Measurements from ENCODE around the gene IL2RA. TPM values are rescaled to one million over a fixed set of nuclear protein-coding genes. Genes with fewer than 3 reads are reported as not detected.
A peak's percentile ranks its signal among the peaks of the same experiment; 100 is the strongest.

Gene IL2RA
- total and polyA plus RNA-seq, 2 donors (not counting 1 experiment from before 2014, with no cell fraction given), result 7.2 to 56.7 TPM

GRCh38 chr10:6054884-6055283 is 7.3 kb downstream of the IL2RA start:
- Mint-ChIP-seq H3K4me1 (peaks cover 89% of the 10 kb centered on the region), H3K9me3 (ENCODE audit: insufficient read depth) (no peaks in the 10 kb centered on the region), H3K27ac (peak overlapping the region; percentile 75), H3K4me3 (peak overlapping the region; percentile 56), H3K27me3 (no peaks in the 10 kb centered on the region)
- Histone ChIP-seq H3K27ac (ENCODE audit: low read length in 2 of 2) (peak overlapping the region; percentile 92), H4K20me1 (ENCODE audit: control insufficient read depth, insufficient read depth, low read length, poor library complexity, severe bottlenecking) (no peaks in the 10 kb centered on the region), H3K9me3 (ENCODE audit: control extremely low read depth in 1 of 3, control insufficient read depth in 2 of 3, insufficient read depth in 1 of 3, low read length in 2 of 3) (no peaks in the 10 kb centered on the region), H3K4me3 (ENCODE audit: control extremely low read depth in 1 of 5, extremely low read depth in 1 of 5, insufficient read depth in 1 of 5, low read depth in 2 of 5, low read length in 4 of 5) (no peak overlapping the region), H2AFZ (ENCODE audit: insufficient read depth, low read depth, low read length, poor library complexity, severe bottlenecking) (no peak overlapping the region), H3K4me1 (ENCODE audit: control insufficient read depth in 2 of 2, insufficient read depth in 2 of 2, low read length in 2 of 2) (peaks cover 66 to 78% of the 10 kb centered on the region in 2 donors), H3K4me2 (replicated peaks; ENCODE audit: low read depth, low read length, poor library complexity, severe bottlenecking) (no peak overlapping the region), H3K27me3 (replicated peaks in 1 of 4; ENCODE audit: control extremely low read depth in 1 of 4, control insufficient read depth in 3 of 4, insufficient read depth in 4 of 4, low read length in 3 of 4) (no peaks in the 10 kb centered on the region), H3K79me2 (ENCODE audit: control insufficient read depth, insufficient read depth, low read length) (peaks cover 9% of the 10 kb centered on the region), H3K36me3 (replicated peaks in 1 of 2; ENCODE audit: control extremely low read depth in 1 of 2, control insufficient read depth in 1 of 2, extremely low read depth in 1 of 2, insufficient read depth in 2 of 2, low read length in 1 of 2) (no peaks in the 10 kb centered on the region), H3K9ac (ENCODE audit: low read length) (no peak overlapping the region)
- POLR2A ChIA-PET, result interaction anchor here (0.9 kb wide), 1 partner anchor 18 kb away, joined by 3 read pairs; no protein-coding TSS in a partner anchor
- ATAC-seq (ENCODE audit: low read depth) (no peak), DNase-seq (no peak)
- CTCF ChIA-PET, result interaction anchor here (1.9 to 12.5 kb wide), 4 partner anchors 13 to 40 kb away, joined by 8 to 186 read pairs (median 38); no protein-coding TSS in a partner anchor
- TF ChIP-seq EZH2 (IDR thresholded peaks at IDR 0.05; ENCODE audit: borderline replicate concordance, insufficient read depth, low read depth, low read length, poor library complexity, severe bottlenecking), result no peak
- no peak for TF ChIP-seq CTCF (IDR thresholded peaks at IDR 0.05)
- intact Hi-C loops (cut with micrococcal nuclease), result loop anchor here (5.0 to 10.0 kb wide), 3 partner anchors 97 to 240 kb away; partner anchors contain the start of genes FBH1 and GDI2
- WGBS (ENCODE audit: insufficient coverage), result no CpG with 5 or more reads among the region's 5 CpGs
